SK-N-SH (cell line): Measurements from ENCODE around the gene SPRR2A. TPM values are rescaled to one million over a fixed set of nuclear protein-coding genes. Genes with fewer than 3 reads are reported as not detected.

Source experiments
- CTCF ChIA-PET: fragments of 300-600, 350-600 bp; formaldehyde crosslinking; extraction: SDS; loops from one replicate; lab custom pipeline; 2021; lab: Yijun Ruan, JAX
- POLR2A ChIA-PET: fragments of 350-600 bp; sonication (Branson Sonifier 250); formaldehyde crosslinking; extraction: SDS; loops from one replicate; lab custom pipeline; 2020; ENCODE audit warnings: antibody characterized with exemption, inconsistent platforms; lab: Yijun Ruan, JAX
- DNase-seq: peaks from one replicate; pipeline ENCODE4 v3.0.0; 2012
- H2AFZ ChIP-seq: fragments of 200-600 bp; sonication (generic); 2 replicates; pipeline ENCODE4 v1.8.1; 2016; ENCODE audit warnings: antibody characterized with exemption, mild to moderate bottlenecking, low read depth
- H3F3A ChIP-seq: fragments of 200-600 bp; sonication (generic); replicated peaks from 2 replicates; pipeline ENCODE3; 2016; ENCODE audit warnings: antibody characterized with exemption, mild to moderate bottlenecking; ENCODE audit not compliant: insufficient read depth
- H3K27ac ChIP-seq, 2 experiments: fragments of 200-500 bp in 1 of 2; fragments of 200-600 bp in 1 of 2; sonication (Bioruptor generic) in 1 of 2; sonication (generic), shearing (Covaris generic) in 1 of 2; 2 replicates each; pipeline versions ENCODE4 v1.5.1 to v1.6.1; 2014 to 2016; ENCODE audit warnings: low read depth in 2 of 2, inconsistent platforms in 1 of 2, low read length in 1 of 2, mild to moderate bottlenecking in 1 of 2, mixed read lengths in 1 of 2
- H3K27me3 ChIP-seq: fragments of 200-600 bp; sonication (generic), shearing (Covaris generic); 2 replicates; pipeline ENCODE4 v1.6.1; 2016; ENCODE audit warnings: mixed run types; ENCODE audit not compliant: insufficient read depth
- H3K36me3 ChIP-seq, 2 experiments: fragments of 200-500 bp in 1 of 2; fragments of 200-600 bp in 1 of 2; sonication (Bioruptor generic) in 1 of 2; sonication (generic) in 1 of 2; replicated peaks in 1 of 2; 2 replicates each; pipeline versions ENCODE3 to v1.5.1; 2014 to 2016; ENCODE audit warnings: low read length in 1 of 2, mild to moderate bottlenecking in 1 of 2; ENCODE audit not compliant: insufficient read depth in 2 of 2, control insufficient read depth in 1 of 2
- H3K4me1 ChIP-seq, 2 experiments: fragments of 200-500 bp in 1 of 2; fragments of 200-600 bp in 1 of 2; sonication (Bioruptor generic) in 1 of 2; sonication (generic), shearing (Covaris generic) in 1 of 2; 2 replicates each; pipeline versions ENCODE4 v1.5.1 to v1.6.1; 2014 to 2016; ENCODE audit warnings: low read depth in 1 of 2, low read length in 1 of 2, mixed run types in 1 of 2; ENCODE audit not compliant: insufficient read depth in 2 of 2, control insufficient read depth in 1 of 2
- H3K4me2 ChIP-seq: fragments of 200-600 bp; sonication (generic), shearing (Covaris generic); 2 replicates; pipeline ENCODE4 v1.6.1; 2017; ENCODE audit warnings: mixed run types
- H3K4me3 ChIP-seq, 2 experiments: fragments of 200-500 bp in 1 of 2; fragments of 200-600 bp in 1 of 2; sonication (Bioruptor generic) in 1 of 2; sonication (generic), shearing (Covaris generic) in 1 of 2; 2 replicates each; pipeline versions ENCODE4 v1.5.1 to v1.8.1; 2014 to 2016; ENCODE audit warnings: low read depth in 2 of 2, inconsistent platforms in 1 of 2, low read length in 1 of 2, mild to moderate bottlenecking in 1 of 2, mixed read lengths in 1 of 2, moderate library complexity in 1 of 2
- H3K79me2 ChIP-seq: fragments of 200-600 bp; sonication (generic); 2 replicates; pipeline ENCODE4 v1.8.1; 2017; ENCODE audit warnings: mild to moderate bottlenecking; ENCODE audit not compliant: insufficient read depth
- H3K9ac ChIP-seq: fragments of 200-600 bp; sonication (generic); 2 replicates; pipeline ENCODE4 v1.6.1; 2017; ENCODE audit warnings: mixed run types
- H3K9me2 ChIP-seq: fragments of 200-600 bp; sonication (generic); 2 replicates; pipeline ENCODE4 v1.6.1; 2017; ENCODE audit warnings: mixed run types
- H3K9me3 ChIP-seq: fragments of 200-600 bp; sonication (generic); 2 replicates; pipeline ENCODE4 v1.6.1; 2017; ENCODE audit warnings: mixed run types, mild to moderate bottlenecking, moderate library complexity
- H4K20me1 ChIP-seq: fragments of 200-600 bp; sonication (generic); 2 replicates; pipeline ENCODE4 v1.6.1; 2017; ENCODE audit warnings: mild to moderate bottlenecking, mixed run types; ENCODE audit not compliant: insufficient read depth
- CTCF ChIP-seq: fragments of 200-600 bp; sonication (generic); IDR thresholded peaks from 2 replicates; pipeline ENCODE4 v1.6.1; 2017; ENCODE audit warnings: antibody characterized with exemption, mild to moderate bottlenecking, moderate library complexity
- ELF1 ChIP-seq: IDR thresholded peaks from 2 replicates; pipeline ENCODE4 v1.4.0; 2012
- FOSL2 ChIP-seq: IDR thresholded peaks from 2 replicates; pipeline ENCODE4 v1.4.0; 2012; ENCODE audit warnings: low read depth, mild to moderate bottlenecking, moderate library complexity, borderline replicate concordance
- FOXJ3 ChIP-seq: sonication (generic); formaldehyde crosslinking; IDR thresholded peaks from 2 replicates; pipeline ENCODE4 v1.5.1; 2020; ENCODE audit warnings: mild to moderate bottlenecking, missing genetic modification reagents
- GABPA ChIP-seq: IDR thresholded peaks from 2 replicates; pipeline ENCODE4 v1.4.0; 2012; ENCODE audit warnings: low read depth, mild to moderate bottlenecking
- GATA2 ChIP-seq: sonication (generic); formaldehyde crosslinking; IDR thresholded peaks from 2 replicates; pipeline ENCODE4 v1.5.0; 2020; ENCODE audit warnings: mild to moderate bottlenecking, missing genetic modification reagents
- PBX3 ChIP-seq: IDR thresholded peaks from 2 replicates; pipeline ENCODE4; 2012
- POLR2AphosphoS5 ChIP-seq: IDR thresholded peaks from 2 replicates; pipeline ENCODE4 v1.6.1; 2012; ENCODE audit warnings: low read depth, low read length
- RAD21 ChIP-seq: IDR thresholded peaks from 2 replicates; pipeline ENCODE4 v1.6.1; 2012; ENCODE audit warnings: mild to moderate bottlenecking, low read length
- REST ChIP-seq: IDR thresholded peaks from 2 replicates; pipeline ENCODE4 v1.6.1; 2012; ENCODE audit warnings: mild to moderate bottlenecking, low read depth, low read length, moderate library complexity
- SIN3A ChIP-seq: IDR thresholded peaks from 2 replicates; pipeline ENCODE4 v1.6.1; 2012; ENCODE audit warnings: low read depth, mild to moderate bottlenecking, low read length, moderate library complexity, borderline replicate concordance
- SMC3 ChIP-seq: IDR thresholded peaks from 2 replicates; pipeline ENCODE4 v1.6.1; 2012; ENCODE audit warnings: low read depth, low read length, improper control_type of control experiment
- TAF1 ChIP-seq: IDR thresholded peaks from 2 replicates; pipeline ENCODE4 v1.6.1; 2012; ENCODE audit warnings: low read depth, mild to moderate bottlenecking, low read length, moderate library complexity, borderline replicate concordance
- TEAD4 ChIP-seq: IDR thresholded peaks from 2 replicates; pipeline ENCODE4 v1.4.0; 2012; ENCODE audit warnings: mild to moderate bottlenecking, borderline replicate concordance; ENCODE audit not compliant: insufficient read depth
- USF1 ChIP-seq: IDR thresholded peaks from 2 replicates; pipeline ENCODE4 v1.4.0; 2012; ENCODE audit warnings: low read depth, borderline replicate concordance
- USF2 ChIP-seq: fragments of 150-350 bp; IDR thresholded peaks from 2 replicates; pipeline ENCODE4 v1.6.1; 2017; ENCODE audit warnings: antibody characterized with exemption, low read length, low read depth, borderline replicate concordance
- YY1 ChIP-seq: IDR thresholded peaks from 2 replicates; pipeline ENCODE4 v1.4.0; 2012; ENCODE audit warnings: low read depth, mild to moderate bottlenecking
- WGBS: methylation state at CpG from one replicate; pipeline ENCODE4 v1.1.6; 2017; ENCODE audit warnings: low lambda C conversion rate; 5-methylcytosine and 5-hydroxymethylcytosine counted together
- polyA plus RNA-seq, 3 experiments: library from polyadenylated mRNA; depleted of rRNA; stranded (reverse); fragments of >200 nt; gene quantifications; 2 replicates each; pipeline ENCODE4 v1.2.3, GENCODE V29; 2012

Gene SPRR2A
- not detected in 2 replicates for polyA plus RNA-seq (2012; rRNA removed)
- polyA plus RNA-seq (2012; cell fraction: cytosol; rRNA removed) = not detected in 2 replicates
- not detected in 2 replicates for polyA plus RNA-seq (2012; cell fraction: nucleus; rRNA removed)

- Histone ChIP-seq H3K4me2 (no peak within 1 kb of the TSS), H3K9me2 (no peaks in the 10 kb centered on the region), H2AFZ (no peak within 1 kb of the TSS), H4K20me1 (no peaks in the 10 kb centered on the region), H3K27me3 (no peaks in the 10 kb centered on the region), H3K9me3 (no peaks in the 10 kb centered on the region), H3K4me1 (no peaks in the 10 kb centered on the region), H3K27ac (no peak within 1 kb of the TSS), H3K36me3 (no peaks in the 10 kb centered on the region), H3K4me3 (no peak within 1 kb of the TSS), H3K9ac (no peak within 1 kb of the TSS), H3F3A (no peaks in the 10 kb centered on the region), H3K79me2 (no peaks in the 10 kb centered on the region)
- WGBS = 0% methylated on average over 2 of the region's 2 CpGs
- DNase-seq = no peak
- ChIA-PET POLR2A (no interaction called here), CTCF (interaction anchor here (1.0 kb wide), 1 partner anchor 17 kb away, joined by 3 read pairs; the partner anchor contains the start of gene SPRR2D)
- TF ChIP-seq RAD21 = no peak
- TF ChIP-seq USF1 = no peak
- no peak for TF ChIP-seq ELF1
- TF ChIP-seq YY1 = no peak
- TF ChIP-seq FOSL2 = no peak
- no peak for TF ChIP-seq GATA2 (CRISPR knock-in tag)
- TF ChIP-seq FOXJ3 (CRISPR knock-in tag) = no peak
- TF ChIP-seq GABPA = no peak
- TF ChIP-seq POLR2AphosphoS5 = no peak
- no peak for TF ChIP-seq TAF1
- no peak for TF ChIP-seq CTCF
- TF ChIP-seq REST = no peak
- TF ChIP-seq USF2 = no peak
- TF ChIP-seq PBX3 = no peak
- no peak for TF ChIP-seq SIN3A
- TF ChIP-seq TEAD4 = no peak
- no peak for TF ChIP-seq SMC3
Measured at GRCh38 chr1:153057375-153057774, at the start of gene SPRR2A. SPRR2A (minus strand) TSS chr1:153057512; CDS start chr1:153056735, 777 bp downstream.
